ENCODE data around the gene EFHD1. TPM values are rescaled to one million over a fixed set of nuclear protein-coding genes. Genes with fewer than 3 reads are reported as not detected.

EFHD1 gene
- total RNA-seq, 1 donor from 2014 or later, result 15.7 TPM

DNA sequence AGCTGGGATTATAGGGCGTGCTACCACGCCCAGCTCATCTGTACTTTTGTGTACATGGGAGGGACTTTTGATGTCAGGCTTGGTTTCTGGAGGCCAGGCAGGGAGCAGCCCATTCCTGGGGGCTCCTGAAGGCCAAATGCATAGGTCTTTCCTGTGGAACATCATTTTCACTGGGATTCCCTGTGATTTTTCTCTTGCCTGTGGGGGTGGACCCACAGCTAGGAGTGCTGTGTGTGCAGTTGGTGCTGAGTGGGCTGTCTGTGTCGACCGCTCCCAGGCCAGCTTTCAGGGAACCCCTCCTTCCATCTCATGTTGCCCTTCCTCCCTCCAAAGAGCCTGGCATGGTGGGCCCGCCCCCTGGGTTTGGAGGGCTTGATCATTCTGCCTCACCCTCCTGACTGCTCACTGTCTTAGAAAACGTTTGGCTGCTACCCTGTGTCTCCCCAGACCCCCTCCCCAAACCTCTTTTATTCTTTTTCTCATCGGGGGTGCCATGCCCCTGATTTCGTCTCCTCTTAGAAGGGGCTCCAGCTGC, 10.5 kb downstream of the EFHD1 start:
- FAIRE-seq, result no peak
- H3K4me3 Mint-ChIP-seq (ENCODE audit: unreplicated experiment), result no peak overlapping the region
- Histone ChIP-seq H3K27ac (ENCODE audit: low read depth, low read length) (no peak overlapping the region), H3K4me2 (ENCODE audit: low read length) (no peak overlapping the region), H3K9me3 (ENCODE audit: insufficient read depth, low read depth, low read length) (no peaks in the 10 kb centered on the region), H3K79me2 (ENCODE audit: insufficient read depth, low read length) (no peaks in the 10 kb centered on the region), H3K4me1 (ENCODE audit: insufficient read depth, low read length) (no peaks in the 10 kb centered on the region), H3K27me3 (ENCODE audit: insufficient read depth, low read length) (peaks cover 3% of the 10 kb centered on the region), H3K4me3 (ENCODE audit: insufficient read depth, low read depth, low read length) (no peak overlapping the region), H3K9ac (ENCODE audit: low read length) (no peak overlapping the region), H3K36me3 (ENCODE audit: insufficient read depth, low read length) (no peaks in the 10 kb centered on the region), H2AFZ (ENCODE audit: low read depth, low read length) (no peak overlapping the region), H4K20me1 (ENCODE audit: insufficient read depth, low read length) (no peaks in the 10 kb centered on the region)
- H3K27me3 Mint-ChIP-seq (ENCODE audit: low read depth, unreplicated experiment), result peaks cover 37% of the 10 kb centered on the region
- no peak for DNase-seq (ENCODE audit: low read depth)
- peaks cover 15% of the 10 kb centered on the region for H3K36me3 Mint-ChIP-seq (ENCODE audit: low read depth, unreplicated experiment)
- H3K9me3 Mint-ChIP-seq (ENCODE audit: unreplicated experiment), result no peaks in the 10 kb centered on the region
- TF ChIP-seq EZH2 (IDR thresholded peaks at IDR 0.05; ENCODE audit: insufficient read depth, low read length) (no peak), CTCF (IDR thresholded peaks at IDR 0.05; ENCODE audit: insufficient read depth, low read depth, low read length) (no peak)
- no peaks in the 10 kb centered on the region for H3K4me1 Mint-ChIP-seq (ENCODE audit: low read depth, unreplicated experiment)
- H3K27ac Mint-ChIP-seq (ENCODE audit: unreplicated experiment), result no peak overlapping the region

DNA sequence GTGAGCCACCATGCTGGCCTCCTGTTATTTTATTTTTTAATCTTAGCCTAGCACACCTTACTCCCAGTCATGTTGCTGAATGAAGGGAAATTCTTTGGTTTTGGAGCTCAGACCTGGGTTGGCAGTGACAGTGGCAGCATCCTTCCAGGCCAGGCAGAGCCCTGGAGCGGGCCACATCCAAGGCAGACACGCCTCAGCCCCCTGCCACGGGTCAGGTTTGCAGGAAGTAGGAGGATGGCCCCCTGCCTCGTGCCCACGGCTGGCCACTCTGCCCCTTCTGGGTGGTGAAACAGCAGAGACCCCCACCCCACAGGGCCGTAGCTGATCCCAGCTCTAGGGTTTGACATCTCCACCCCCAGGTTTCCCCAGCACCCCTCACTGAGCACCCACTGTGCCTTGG, 11.7 kb downstream of the EFHD1 start:
- TF ChIP-seq EZH2 (IDR thresholded peaks at IDR 0.05; ENCODE audit: insufficient read depth, low read length) (no peak), CTCF (IDR thresholded peaks at IDR 0.05; ENCODE audit: insufficient read depth, low read depth, low read length) (no peak)
- Histone ChIP-seq H3K9me3 (ENCODE audit: insufficient read depth, low read depth, low read length) (no peaks in the 10 kb centered on the region), H3K4me2 (ENCODE audit: low read length) (no peak overlapping the region), H2AFZ (ENCODE audit: low read depth, low read length) (no peak overlapping the region), H3K4me3 (ENCODE audit: insufficient read depth, low read depth, low read length) (no peak overlapping the region), H4K20me1 (ENCODE audit: insufficient read depth, low read length) (no peaks in the 10 kb centered on the region), H3K4me1 (ENCODE audit: insufficient read depth, low read length) (no peaks in the 10 kb centered on the region), H3K9ac (ENCODE audit: low read length) (no peak overlapping the region), H3K27ac (ENCODE audit: low read depth, low read length) (no peak overlapping the region), H3K79me2 (ENCODE audit: insufficient read depth, low read length) (no peaks in the 10 kb centered on the region), H3K27me3 (ENCODE audit: insufficient read depth, low read length) (no peaks in the 10 kb centered on the region), H3K36me3 (ENCODE audit: insufficient read depth, low read length) (no peaks in the 10 kb centered on the region)
- Mint-ChIP-seq H3K36me3 (ENCODE audit: low read depth, unreplicated experiment) (peaks cover 6% of the 10 kb centered on the region), H3K27me3 (ENCODE audit: low read depth, unreplicated experiment) (peaks cover 27% of the 10 kb centered on the region), H3K27ac (ENCODE audit: unreplicated experiment) (no peak overlapping the region), H3K9me3 (ENCODE audit: unreplicated experiment) (no peaks in the 10 kb centered on the region), H3K4me3 (ENCODE audit: unreplicated experiment) (no peak overlapping the region), H3K4me1 (ENCODE audit: low read depth, unreplicated experiment) (no peaks in the 10 kb centered on the region)
- DNase-seq (ENCODE audit: low read depth) (no peak), FAIRE-seq (no peak)

DNA sequence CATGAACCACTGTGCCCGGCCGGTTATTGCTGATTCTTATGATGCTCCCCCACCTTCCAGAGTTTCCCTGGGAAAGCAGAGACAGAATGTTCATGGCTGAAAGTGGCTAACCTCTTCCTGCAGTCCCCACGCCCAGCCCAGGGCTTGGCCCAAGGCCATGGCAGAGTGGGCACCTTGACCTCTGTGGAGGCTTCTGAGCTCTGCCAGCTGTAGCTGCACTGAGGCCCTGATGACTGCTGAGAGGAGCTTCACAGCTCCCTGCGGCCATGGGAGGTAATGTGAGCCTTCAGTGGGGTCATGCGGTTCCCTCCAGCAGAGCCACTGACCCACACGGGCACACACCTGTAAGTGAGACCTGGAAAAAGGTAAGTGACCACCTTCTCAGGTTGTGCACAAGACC, 13.3 kb downstream of the EFHD1 start:
- H4K20me1 ChIP-seq (ENCODE audit: insufficient read depth, low read length), result no peaks in the 10 kb centered on the region
- H3K36me3 ChIP-seq (ENCODE audit: insufficient read depth, low read length), result no peaks in the 10 kb centered on the region
- H3K4me1 Mint-ChIP-seq (ENCODE audit: low read depth, unreplicated experiment), result peaks cover 3% of the 10 kb centered on the region
- H3K36me3 Mint-ChIP-seq (ENCODE audit: low read depth, unreplicated experiment), result peaks cover 6% of the 10 kb centered on the region
- no peak overlapping the region for H3K27ac Mint-ChIP-seq (ENCODE audit: unreplicated experiment)
- H3K27me3 ChIP-seq (ENCODE audit: insufficient read depth, low read length), result no peaks in the 10 kb centered on the region
- no peaks in the 10 kb centered on the region for H3K9me3 ChIP-seq (ENCODE audit: insufficient read depth, low read depth, low read length)
- no peak overlapping the region for H3K9ac ChIP-seq (ENCODE audit: low read length)
- no peak overlapping the region for H3K4me3 ChIP-seq (ENCODE audit: insufficient read depth, low read depth, low read length)
- no peak overlapping the region for H3K4me2 ChIP-seq (ENCODE audit: low read length)
- FAIRE-seq (no peak), DNase-seq (ENCODE audit: low read depth) (no peak)
- no peaks in the 10 kb centered on the region for H3K79me2 ChIP-seq (ENCODE audit: insufficient read depth, low read length)
- H3K4me1 ChIP-seq (ENCODE audit: insufficient read depth, low read length), result no peaks in the 10 kb centered on the region
- H3K9me3 Mint-ChIP-seq (ENCODE audit: unreplicated experiment), result no peaks in the 10 kb centered on the region
- no peak for TF ChIP-seq EZH2 (IDR thresholded peaks at IDR 0.05; ENCODE audit: insufficient read depth, low read length)
- TF ChIP-seq CTCF (IDR thresholded peaks at IDR 0.05; ENCODE audit: insufficient read depth, low read depth, low read length), result no peak
- no peak overlapping the region for H3K4me3 Mint-ChIP-seq (ENCODE audit: unreplicated experiment)
- H2AFZ ChIP-seq (ENCODE audit: low read depth, low read length), result no peak overlapping the region
- peaks cover 20% of the 10 kb centered on the region for H3K27me3 Mint-ChIP-seq (ENCODE audit: low read depth, unreplicated experiment)
- no peak overlapping the region for H3K27ac ChIP-seq (ENCODE audit: low read depth, low read length)

All from astrocyte (in vitro differentiated cells and primary cell).